Measurements from ENCODE around the gene GPR143. TPM values are rescaled to one million over a fixed set of nuclear protein-coding genes. Genes with fewer than 3 reads are reported as not detected.

Gene GPR143
- total and polyA plus RNA-seq, 10 of the 15 experiments (the other 5 are each of a cell fraction or from before 2014, with no cell fraction given): 0.05 to 0.31 (median 0.15) TPM; not detected in 5

DNA sequence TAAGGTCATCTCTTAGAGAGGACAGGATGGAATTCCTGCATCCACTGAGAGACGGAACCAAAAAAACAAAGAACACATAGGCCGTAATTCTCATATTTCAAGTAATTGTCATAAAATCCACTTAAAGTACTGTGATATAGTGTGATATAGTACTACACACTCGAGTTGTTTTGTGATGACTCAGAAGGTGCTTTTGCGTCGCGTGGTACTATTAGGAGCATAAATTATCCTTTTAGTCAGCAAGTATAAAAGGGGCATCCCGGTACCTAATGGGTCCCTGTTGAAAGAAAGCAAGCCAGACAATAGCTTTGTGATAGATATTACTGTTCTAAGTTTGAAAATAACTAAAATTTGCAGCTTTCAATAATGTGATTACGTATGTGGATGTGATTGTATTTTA, 55.3 kb downstream of the GPR143 start:
- WGBS (ENCODE audit: insufficient coverage, insufficient replicate concordance, low lambda C conversion rate, missing lambda C conversion rate): 31% methylated on average over 8 of the region's 8 CpGs
- no TSS peak for BruUV-seq (replicated peaks)
- RAD21 ChIA-PET (ENCODE audit: unreplicated experiment): interaction anchor here (0.7 kb wide), 1 partner anchor 238 kb away, joined by 3 read pairs; no protein-coding TSS in a partner anchor

DNA sequence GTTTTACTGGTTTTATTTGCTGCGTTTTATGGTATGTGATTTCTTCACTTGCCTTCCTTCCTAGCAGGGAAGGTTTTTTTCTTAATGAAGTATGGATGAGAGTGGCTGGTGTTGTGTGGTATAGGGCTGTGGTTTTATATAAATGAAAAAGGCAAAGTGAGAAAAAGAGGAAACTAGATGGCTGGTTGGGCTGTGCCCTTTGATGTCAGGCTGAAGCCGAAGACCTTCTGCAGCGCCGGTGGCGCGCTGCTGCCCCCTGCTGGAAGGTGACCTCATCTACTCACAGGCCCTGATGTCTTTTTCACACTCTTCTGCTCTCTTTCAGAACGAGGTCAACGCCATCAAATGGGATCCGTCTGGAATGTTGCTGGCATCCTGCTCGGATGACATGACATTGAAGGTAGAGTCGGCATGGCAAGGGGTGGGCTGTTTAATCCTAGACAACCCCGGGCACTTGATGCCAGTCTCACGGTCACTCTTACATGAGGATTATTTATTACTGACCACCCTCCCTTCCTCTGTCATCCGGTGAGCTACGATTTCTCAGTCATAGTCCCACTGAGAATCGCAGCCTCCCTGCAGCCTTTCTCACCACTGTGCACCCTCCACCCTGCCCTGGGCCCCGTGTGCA, 56.6 kb downstream of the GPR143 start:
- Histone ChIP-seq H3K4me1 (ENCODE audit: control insufficient read depth, insufficient read depth, low read length) (no peaks in the 10 kb centered on the region), H3K4me3 (no peak overlapping the region), H3K36me3 (ENCODE audit: control insufficient read depth in 2 of 2, insufficient read depth in 2 of 2, low read length in 1 of 2) (no peaks in the 10 kb centered on the region), H3K9me3 (replicated peaks; ENCODE audit: control insufficient read depth, insufficient read depth, low read length) (no peaks in the 10 kb centered on the region; the same call in 2 of the 3 replicates), H3K4me2 (ENCODE audit: control insufficient read depth, insufficient read depth) (no peak overlapping the region), H3K27me3 (replicated peaks in 1 of 2; ENCODE audit: control insufficient read depth in 2 of 2, insufficient read depth in 2 of 2, low read length in 1 of 2) (no peaks in the 10 kb centered on the region), H3K9ac (ENCODE audit: control insufficient read depth, insufficient read depth, low read length) (no peak overlapping the region), H3K27ac (ENCODE audit: control insufficient read depth, insufficient read depth) (no peak overlapping the region), H4K20me1 (ENCODE audit: control insufficient read depth, insufficient read depth) (no peaks in the 10 kb centered on the region), H3K79me2 (ENCODE audit: control insufficient read depth, insufficient read depth, low read length) (no peaks in the 10 kb centered on the region), H2AFZ (ENCODE audit: control insufficient read depth, low read depth, low read length) (no peak overlapping the region)
- intact Hi-C loops (cut with micrococcal nuclease; ENCODE audit: unreplicated experiment) (loop anchor here (1.0 to 5.0 kb wide), 6 partner anchors 120 to 888 kb away; no protein-coding TSS in a partner anchor), in situ Hi-C loops (cut with MboI) (loop anchor here (5.0 to 25.0 kb wide), 4 partner anchors 354 to 1722 kb away; no protein-coding TSS in a partner anchor)
- CTCF ChIA-PET: interaction anchor here (0.9 to 1.9 kb wide), 3 partner anchors 8 to 892 kb away, joined by 4 to 5 read pairs (median 4); no protein-coding TSS in a partner anchor
- BruUV-seq (replicated peaks): no TSS peak
- ATAC-seq (peak; percentile 95), FAIRE-seq (peak; percentile 94), DNase-seq (ENCODE audit: low read depth, low spot score) (peak; percentile 42)
- WGBS (ENCODE audit: insufficient coverage, insufficient replicate concordance, low lambda C conversion rate, missing lambda C conversion rate): 11% methylated on average over 17 of the region's 17 CpGs
- SMC1A ChIA-PET (ENCODE audit: uncharacterized antibody, unreplicated experiment): interaction anchor here (0.6 to 1.4 kb wide), 3 partner anchors 28 to 1519 kb away, joined by 3 to 5 read pairs (median 3); no protein-coding TSS in a partner anchor
- POLR2A ChIA-PET: no interaction called here
- RAD21 ChIA-PET (ENCODE audit: unreplicated experiment): interaction anchor here (0.6 kb wide), 1 partner anchor 290 kb away, joined by 3 read pairs; no protein-coding TSS in a partner anchor
- TF ChIP-seq YY1 (IDR thresholded peaks at IDR 0.05; ENCODE audit: low read depth, low read length) (peak; percentile 71; the same call in 1 of the 2 replicates), ETV6 (conservative IDR thresholded peaks at IDR 0.05 in 1 of 2, IDR thresholded peaks at IDR 0.05 in 1 of 2; ENCODE audit: borderline replicate concordance in 1 of 2, low read depth in 1 of 2) (no peak)
- TF ChIP-seq, protein P1, sequence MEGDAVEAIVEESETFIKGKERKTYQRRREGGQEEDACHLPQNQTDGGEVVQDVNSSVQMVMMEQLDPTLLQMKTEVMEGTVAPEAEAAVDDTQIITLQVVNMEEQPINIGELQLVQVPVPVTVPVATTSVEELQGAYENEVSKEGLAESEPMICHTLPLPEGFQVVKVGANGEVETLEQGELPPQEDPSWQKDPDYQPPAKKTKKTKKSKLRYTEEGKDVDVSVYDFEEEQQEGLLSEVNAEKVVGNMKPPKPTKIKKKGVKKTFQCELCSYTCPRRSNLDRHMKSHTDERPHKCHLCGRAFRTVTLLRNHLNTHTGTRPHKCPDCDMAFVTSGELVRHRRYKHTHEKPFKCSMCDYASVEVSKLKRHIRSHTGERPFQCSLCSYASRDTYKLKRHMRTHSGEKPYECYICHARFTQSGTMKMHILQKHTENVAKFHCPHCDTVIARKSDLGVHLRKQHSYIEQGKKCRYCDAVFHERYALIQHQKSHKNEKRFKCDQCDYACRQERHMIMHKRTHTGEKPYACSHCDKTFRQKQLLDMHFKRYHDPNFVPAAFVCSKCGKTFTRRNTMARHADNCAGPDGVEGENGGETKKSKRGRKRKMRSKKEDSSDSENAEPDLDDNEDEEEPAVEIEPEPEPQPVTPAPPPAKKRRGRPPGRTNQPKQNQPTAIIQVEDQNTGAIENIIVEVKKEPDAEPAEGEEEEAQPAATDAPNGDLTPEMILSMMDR (IDR thresholded peaks at IDR 0.05 in 2 of 3, conservative IDR thresholded peaks at IDR 0.05 in 1 of 3; ENCODE audit: control insufficient read depth in 2 of 3, extremely low read depth in 1 of 3, insufficient read depth in 1 of 3, low read depth in 3 of 3, low read length in 3 of 3): peak; percentile 81 to 91 (median 83)
- TF ChIP-seq, protein P2, sequence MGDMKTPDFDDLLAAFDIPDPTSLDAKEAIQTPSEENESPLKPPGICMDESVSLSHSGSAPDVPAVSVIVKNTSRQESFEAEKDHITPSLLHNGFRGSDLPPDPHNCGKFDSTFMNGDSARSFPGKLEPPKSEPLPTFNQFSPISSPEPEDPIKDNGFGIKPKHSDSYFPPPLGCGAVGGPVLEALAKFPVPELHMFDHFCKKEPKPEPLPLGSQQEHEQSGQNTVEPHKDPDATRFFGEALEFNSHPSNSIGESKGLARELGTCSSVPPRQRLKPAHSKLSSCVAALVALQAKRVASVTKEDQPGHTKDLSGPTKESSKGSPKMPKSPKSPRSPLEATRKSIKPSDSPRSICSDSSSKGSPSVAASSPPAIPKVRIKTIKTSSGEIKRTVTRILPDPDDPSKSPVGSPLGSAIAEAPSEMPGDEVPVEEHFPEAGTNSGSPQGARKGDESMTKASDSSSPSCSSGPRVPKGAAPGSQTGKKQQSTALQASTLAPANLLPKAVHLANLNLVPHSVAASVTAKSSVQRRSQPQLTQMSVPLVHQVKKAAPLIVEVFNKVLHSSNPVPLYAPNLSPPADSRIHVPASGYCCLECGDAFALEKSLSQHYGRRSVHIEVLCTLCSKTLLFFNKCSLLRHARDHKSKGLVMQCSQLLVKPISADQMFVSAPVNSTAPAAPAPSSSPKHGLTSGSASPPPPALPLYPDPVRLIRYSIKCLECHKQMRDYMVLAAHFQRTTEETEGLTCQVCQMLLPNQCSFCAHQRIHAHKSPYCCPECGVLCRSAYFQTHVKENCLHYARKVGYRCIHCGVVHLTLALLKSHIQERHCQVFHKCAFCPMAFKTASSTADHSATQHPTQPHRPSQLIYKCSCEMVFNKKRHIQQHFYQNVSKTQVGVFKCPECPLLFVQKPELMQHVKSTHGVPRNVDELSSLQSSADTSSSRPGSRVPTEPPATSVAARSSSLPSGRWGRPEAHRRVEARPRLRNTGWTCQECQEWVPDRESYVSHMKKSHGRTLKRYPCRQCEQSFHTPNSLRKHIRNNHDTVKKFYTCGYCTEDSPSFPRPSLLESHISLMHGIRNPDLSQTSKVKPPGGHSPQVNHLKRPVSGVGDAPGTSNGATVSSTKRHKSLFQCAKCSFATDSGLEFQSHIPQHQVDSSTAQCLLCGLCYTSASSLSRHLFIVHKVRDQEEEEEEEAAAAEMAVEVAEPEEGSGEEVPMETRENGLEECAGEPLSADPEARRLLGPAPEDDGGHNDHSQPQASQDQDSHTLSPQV (IDR thresholded peaks at IDR 0.05): no peak

More for the DNA sequence above, 55.3 kb downstream of the GPR143 start:
- TF ChIP-seq JUNB (IDR thresholded peaks at IDR 0.05) (peak; percentile 37; the same call in 1 of the 2 replicates), KDM1A (IDR thresholded peaks at IDR 0.05; ENCODE audit: borderline replicate concordance) (no peak)
- POLR2A ChIA-PET: no interaction called here
- no peak overlapping the region for H2AFZ ChIP-seq (ENCODE audit: control insufficient read depth, low read depth, low read length)
- no peaks in the 10 kb centered on the region for H4K20me1 ChIP-seq (ENCODE audit: control insufficient read depth, insufficient read depth)
- no peaks in the 10 kb centered on the region for H3K27me3 ChIP-seq (replicated peaks in 1 of 2; ENCODE audit: control insufficient read depth in 2 of 2, insufficient read depth in 2 of 2, low read length in 1 of 2)
- H3K79me2 ChIP-seq (ENCODE audit: control insufficient read depth, insufficient read depth, low read length): no peaks in the 10 kb centered on the region
- no peak overlapping the region for H3K27ac ChIP-seq (ENCODE audit: control insufficient read depth, insufficient read depth)
- ATAC-seq: peak; percentile 70
- SMC1A ChIA-PET (ENCODE audit: uncharacterized antibody, unreplicated experiment): interaction anchor here (0.6 to 1.4 kb wide), 2 partner anchors 17 to 894 kb away, joined by 3 to 5 read pairs; no protein-coding TSS in a partner anchor
- in situ Hi-C loops (cut with MboI): loop anchor here (25.0 kb wide), 1 partner anchor 1723 kb away; no protein-coding TSS in a partner anchor
- intact Hi-C loops (cut with micrococcal nuclease; ENCODE audit: unreplicated experiment): no loop called here
- FAIRE-seq: no peak
- no peaks in the 10 kb centered on the region; a peak in 2 of 4 replicates for H3K36me3 ChIP-seq (ENCODE audit: control insufficient read depth in 2 of 2, insufficient read depth in 2 of 2, low read length in 1 of 2)
- CTCF ChIA-PET: interaction anchor here (1.4 to 1.9 kb wide), 3 partner anchors 10 to 894 kb away, joined by 3 to 5 read pairs (median 4); no protein-coding TSS in a partner anchor
- no peak for DNase-seq (ENCODE audit: low read depth, low spot score)
- H3K4me1 ChIP-seq (ENCODE audit: control insufficient read depth, insufficient read depth, low read length): no peaks in the 10 kb centered on the region
- no peak overlapping the region for H3K9ac ChIP-seq (ENCODE audit: control insufficient read depth, insufficient read depth, low read length)
- no peaks in the 10 kb centered on the region; the same call in 2 of the 3 replicates for H3K9me3 ChIP-seq (replicated peaks; ENCODE audit: control insufficient read depth, insufficient read depth, low read length)
- no peak overlapping the region for H3K4me2 ChIP-seq (ENCODE audit: control insufficient read depth, insufficient read depth)
- no peak overlapping the region for H3K4me3 ChIP-seq

Measured in GM12878 (cell line).